B cell (primary cell): Measurements from ENCODE around the gene PAK6. TPM values are rescaled to one million over a fixed set of nuclear protein-coding genes. Genes with fewer than 3 reads are reported as not detected.
A peak's percentile ranks its signal among the peaks of the same experiment; 100 is the strongest.

Experiments
- ATAC-seq: fragments of 200-7000 bp; cut with Tn5 transposase; one replicate; pipeline ENCODE4 v1.10.0; 2021; ENCODE audit warnings: low read depth, mild to moderate bottlenecking, moderate number of reproducible peaks, moderate library complexity
- CTCF ChIA-PET: fragments of 350-600 bp; sonication (Branson Sonifier 250); formaldehyde crosslinking; loops from one replicate; lab custom pipeline; 2021; ENCODE audit warnings: antibody characterized with exemption, inconsistent platforms; lab: Charles Lee
- POLR2A ChIA-PET: fragments of 350-600 bp; sonication (Branson Sonifier 250); formaldehyde crosslinking; loops from one replicate; lab custom pipeline; 2021; ENCODE audit warnings: antibody characterized with exemption; lab: Charles Lee
- DNase-seq: peaks from one replicate; pipeline ENCODE4 v3.0.0; 2013
- H2AFZ ChIP-seq: 2 replicates; pipeline ENCODE4 v1.6.1; 2012; ENCODE audit warnings: mild to moderate bottlenecking, low read depth, low read length; ENCODE audit not compliant: insufficient read depth, poor library complexity, severe bottlenecking
- H3K27ac ChIP-seq, 2 donors: 1 replicate in 1 of 2; 2 replicates in 1 of 2; pipeline ENCODE4 v1.5.1; 2012 to 2013; ENCODE audit warnings: low read length in 2 of 2, mild to moderate bottlenecking in 2 of 2, moderate library complexity in 1 of 2
- H3K27me3 ChIP-seq, 4 experiments: fragments of 200-600 bp in 1 of 4; sonication (generic) in 1 of 4; replicated peaks in 1 of 4; 1 replicate in 2 of 4; 2 replicates in 2 of 4; pipeline versions ENCODE4 v1.6.1 to v1.7.0; 2013 to 2016; ENCODE audit warnings: low read length in 3 of 4, mild to moderate bottlenecking in 2 of 4, mixed read lengths in 1 of 4, moderate library complexity in 1 of 4; ENCODE audit not compliant: insufficient read depth in 4 of 4, control insufficient read depth in 3 of 4; ENCODE audit errors: control extremely low read depth in 1 of 4
- H3K36me3 ChIP-seq, 2 experiments: replicated peaks in 1 of 2; 1 replicate in 1 of 2; 2 replicates in 1 of 2; pipeline versions ENCODE4 v1.6.1 to v1.7.1; 2013; ENCODE audit warnings: low read length in 1 of 2; ENCODE audit not compliant: insufficient read depth in 2 of 2, control insufficient read depth in 1 of 2; ENCODE audit errors: control extremely low read depth in 1 of 2, extremely low read depth in 1 of 2
- H3K4me1 ChIP-seq, 2 donors: fragments of 200-600 bp in 1 of 2; sonication (generic) in 1 of 2; 1 replicate in 1 of 2; 2 replicates in 1 of 2; pipeline versions ENCODE4 v1.5.1 to v1.6.1; 2013 to 2017; ENCODE audit warnings: low read length in 2 of 2; ENCODE audit not compliant: control insufficient read depth in 2 of 2, insufficient read depth in 2 of 2
- H3K4me2 ChIP-seq: replicated peaks from 2 replicates; pipeline ENCODE3; 2012; ENCODE audit warnings: mild to moderate bottlenecking, low read depth, low read length; ENCODE audit not compliant: poor library complexity, severe bottlenecking
- H3K4me3 ChIP-seq, 5 experiments: fragments of 200-600 bp in 1 of 5; sonication (generic) in 1 of 5; 1 replicate in 3 of 5; 2 replicates in 2 of 5; pipeline versions ENCODE4 v1.5.1 to v1.7.0; 2011 to 2016; ENCODE audit warnings: low read length in 4 of 5, mild to moderate bottlenecking in 4 of 5, low read depth in 2 of 5, control low read depth in 1 of 5, moderate library complexity in 1 of 5; ENCODE audit not compliant: insufficient read depth in 1 of 5; ENCODE audit errors: control extremely low read depth in 1 of 5, extremely low read depth in 1 of 5
- H3K79me2 ChIP-seq: fragments of 200-600 bp; sonication (generic); one replicate; pipeline ENCODE4 v1.6.0; 2016; ENCODE audit warnings: low read length; ENCODE audit not compliant: control insufficient read depth, insufficient read depth
- H3K9ac ChIP-seq: fragments of 200-600 bp; sonication (generic); 2 replicates; pipeline ENCODE4 v1.6.1; 2017; ENCODE audit warnings: mild to moderate bottlenecking, low read length, moderate library complexity
- H3K9me3 ChIP-seq, 3 donors: one replicate each; pipeline versions ENCODE4 v1.6.1 to v1.7.1; 2013; ENCODE audit warnings: low read length in 2 of 3; ENCODE audit not compliant: control insufficient read depth in 2 of 3, insufficient read depth in 1 of 3; ENCODE audit errors: control extremely low read depth in 1 of 3
- H4K20me1 ChIP-seq: 2 replicates; pipeline ENCODE4 v1.6.0; 2012; ENCODE audit warnings: mild to moderate bottlenecking, low read length; ENCODE audit not compliant: insufficient read depth, control insufficient read depth, poor library complexity, severe bottlenecking
- H3K27ac Mint-ChIP-seq: one replicate; pipeline ENCODE4 v1.8.0; 2021; ENCODE audit warnings: mixed read lengths
- H3K27me3 Mint-ChIP-seq: one replicate; pipeline ENCODE4 v1.8.0; 2021; ENCODE audit warnings: mixed read lengths
- H3K4me1 Mint-ChIP-seq: one replicate; pipeline ENCODE4 v1.8.0; 2021; ENCODE audit warnings: mixed read lengths
- H3K4me3 Mint-ChIP-seq: one replicate; pipeline ENCODE4 v1.8.0; 2021; ENCODE audit warnings: mixed read lengths
- H3K9me3 Mint-ChIP-seq: one replicate; pipeline ENCODE4 v1.8.0; 2022; ENCODE audit warnings: mixed read lengths; ENCODE audit not compliant: insufficient read depth
- EZH2 ChIP-seq: IDR thresholded peaks from 2 replicates; pipeline ENCODE4 v1.6.1; 2012; ENCODE audit warnings: borderline replicate concordance, low read depth, mild to moderate bottlenecking, moderate library complexity, low read length; ENCODE audit not compliant: insufficient read depth, poor library complexity, severe bottlenecking
- WGBS: methylation state at CpG from one replicate; pipeline ENCODE4 v1.1.5; 2013; ENCODE audit warnings: missing lambda C conversion rate; ENCODE audit not compliant: insufficient coverage; 5-methylcytosine and 5-hydroxymethylcytosine counted together
- intact Hi-C: fragments of 100-400 bp; cut with micrococcal nuclease; formaldehyde crosslinking; loops from one replicate; pipeline ENCODE4 v1.10.0; 2022
- polyA plus RNA-seq: library from polyadenylated mRNA; depleted of rRNA; stranded (reverse); fragments of >200 nt; gene quantifications from 2 replicates; pipeline ENCODE4 v1.2.3, GENCODE V29; 2012
- total RNA-seq, 2 donors: library from RNA; stranded (reverse); fragments of 120-200 nt in 1 of 2; gene quantifications; 1 replicate in 1 of 2; 2 replicates in 1 of 2; pipeline versions ENCODE4 v1.2.3 to v1.2.4, GENCODE V29; 2013 to 2022
- TF ChIP-seq, protein P1 (sequence below): fragments of 200-600 bp; IDR thresholded peaks from one replicate; pipeline ENCODE4 v1.8.0; 2022; ENCODE audit warnings: antibody characterized with exemption, mild to moderate bottlenecking

Gene PAK6
- total and polyA plus RNA-seq, 2 donors (not counting 1 experiment from before 2014, with no cell fraction given) = 0.45 to 1.2 TPM

GRCh38 chr15:40278026-40278425 is 39.2 kb downstream of the PAK6 start:
- POLR2A ChIA-PET = interaction anchor here (1.4 to 1.7 kb wide), 2 partner anchors 29 to 59 kb away, joined by 4 to 5 read pairs; partner anchors contain the start of gene PLCB2
- Histone ChIP-seq H3K4me1 (peaks cover 14 to 30% of the 10 kb centered on the region in 2 donors), H3K4me3 (no peak overlapping the region), H3K9me3 (peaks cover 0 to 10% (median 0%) of the 10 kb centered on the region in 3 donors), H4K20me1 (no peaks in the 10 kb centered on the region), H3K9ac (no peak overlapping the region), H2AFZ (no peak overlapping the region), H3K4me2 (no peak overlapping the region), H3K36me3 (no peaks in the 10 kb centered on the region), H3K27ac (no peak overlapping the region), H3K27me3 (peaks cover 0 to 51% (median 23%) of the 10 kb centered on the region in 4 experiments), H3K79me2 (no peaks in the 10 kb centered on the region)
- no peak overlapping the region for H3K27ac Mint-ChIP-seq
- peaks cover 24% of the 10 kb centered on the region for H3K27me3 Mint-ChIP-seq
- H3K4me1 Mint-ChIP-seq = peaks cover 26% of the 10 kb centered on the region
- WGBS = 89% methylated on average over 9 of the region's 10 CpGs
- DNase-seq (peak; percentile 22), ATAC-seq (no peak)
- TF ChIP-seq EZH2 = no peak
- TF ChIP-seq, protein P1, sequence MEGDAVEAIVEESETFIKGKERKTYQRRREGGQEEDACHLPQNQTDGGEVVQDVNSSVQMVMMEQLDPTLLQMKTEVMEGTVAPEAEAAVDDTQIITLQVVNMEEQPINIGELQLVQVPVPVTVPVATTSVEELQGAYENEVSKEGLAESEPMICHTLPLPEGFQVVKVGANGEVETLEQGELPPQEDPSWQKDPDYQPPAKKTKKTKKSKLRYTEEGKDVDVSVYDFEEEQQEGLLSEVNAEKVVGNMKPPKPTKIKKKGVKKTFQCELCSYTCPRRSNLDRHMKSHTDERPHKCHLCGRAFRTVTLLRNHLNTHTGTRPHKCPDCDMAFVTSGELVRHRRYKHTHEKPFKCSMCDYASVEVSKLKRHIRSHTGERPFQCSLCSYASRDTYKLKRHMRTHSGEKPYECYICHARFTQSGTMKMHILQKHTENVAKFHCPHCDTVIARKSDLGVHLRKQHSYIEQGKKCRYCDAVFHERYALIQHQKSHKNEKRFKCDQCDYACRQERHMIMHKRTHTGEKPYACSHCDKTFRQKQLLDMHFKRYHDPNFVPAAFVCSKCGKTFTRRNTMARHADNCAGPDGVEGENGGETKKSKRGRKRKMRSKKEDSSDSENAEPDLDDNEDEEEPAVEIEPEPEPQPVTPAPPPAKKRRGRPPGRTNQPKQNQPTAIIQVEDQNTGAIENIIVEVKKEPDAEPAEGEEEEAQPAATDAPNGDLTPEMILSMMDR = no peak
- CTCF ChIA-PET = interaction anchor here (0.6 to 12.3 kb wide), 21 partner anchors 9 to 241 kb away, joined by 3 to 382 read pairs (median 7); partner anchors contain the start of genes CCDC9B, PLCB2 and SRP14
- intact Hi-C loops = loop anchor here (1.0 to 5.0 kb wide), 2 partner anchors 116 to 144 kb away; partner anchors contain the start of gene BUB1B
- H3K4me3 Mint-ChIP-seq = no peak overlapping the region
- H3K9me3 Mint-ChIP-seq = no peaks in the 10 kb centered on the region
